Erythroblast (primary cell): ENCODE results near the gene DALRD3.

Source experiments
- DNase-seq, 2 experiments: peaks; one replicate each; lab custom pipeline; 2025; lab: John Stamatoyannopoulos, UW
- GATA1 ChIP-seq: IDR thresholded peaks from 2 replicates; pipeline ENCODE4 v1.6.1; 2011; ENCODE audit warnings: low read depth, mild to moderate bottlenecking, control low read depth, low read length, moderate library complexity
- POLR2A ChIP-seq: IDR thresholded peaks from 2 replicates; pipeline ENCODE4 v1.6.1; 2011; ENCODE audit warnings: mild to moderate bottlenecking, low read length

Gene DALRD3

GRCh38 chr3:48989796-48990635 is 28.4 kb downstream of the DALRD3 start, which contains the start of gene P4HTM:
P4HTM (plus strand) TSS chr3:48990241; CDS start chr3:48990257, 16 bp downstream.
- DNase-seq: peak; percentile 90 to 94
- TF ChIP-seq POLR2A (peak; percentile 89), GATA1 (no peak)

- DNase-seq: peak; percentile 54 to 56
- no peak for TF ChIP-seq GATA1
These were observed 29.1 kb downstream of the DALRD3 start for GRCh38 chr3:48989126-48989795.

- DNase-seq: no peak
- TF ChIP-seq POLR2A (no peak), GATA1 (no peak)
These were observed 32.5 kb downstream of the DALRD3 start for GRCh38 chr3:48985831-48986376.

- no peak for DNase-seq
- TF ChIP-seq POLR2A: no peak
- TF ChIP-seq GATA1: no peak
These were observed 33.7 kb downstream of the DALRD3 start for GRCh38 chr3:48984663-48985062.

- DNase-seq: no peak
These were observed 35.3 kb downstream of the DALRD3 start for GRCh38 chr3:48983096-48983495.

GRCh38 chr3:48982686-48983085 is 35.7 kb downstream of the DALRD3 start:
- DNase-seq: no peak
- TF ChIP-seq GATA1 (no peak), POLR2A (no peak)

More at GRCh38 chr3:48983096-48983495, 35.3 kb downstream of the DALRD3 start:
- TF ChIP-seq GATA1 (no peak), POLR2A (no peak)

- TF ChIP-seq GATA1 (no peak), POLR2A (no peak)
- DNase-seq: no peak
These were observed 36.4 kb downstream of the DALRD3 start for GRCh38 chr3:48982016-48982415.

- DNase-seq: no peak
- no peak for TF ChIP-seq POLR2A
- no peak for TF ChIP-seq GATA1
These were observed 38.1 kb downstream of the DALRD3 start for GRCh38 chr3:48980295-48980694.

- no peak for DNase-seq
- TF ChIP-seq GATA1: no peak
- TF ChIP-seq POLR2A: no peak
These were observed 38.9 kb downstream of the DALRD3 start for GRCh38 chr3:48979451-48979850.

- no peak for DNase-seq
- TF ChIP-seq GATA1 (no peak), POLR2A (no peak)
These were observed 44.1 kb downstream of the DALRD3 start for GRCh38 chr3:48974076-48974864.

- no peak for TF ChIP-seq POLR2A
- TF ChIP-seq GATA1: no peak
- DNase-seq: no peak
These were observed 47.8 kb downstream of the DALRD3 start for GRCh38 chr3:48970586-48970985.

- TF ChIP-seq GATA1 (no peak), POLR2A (no peak)
- no peak for DNase-seq
These were observed 51.5 kb downstream of the DALRD3 start for GRCh38 chr3:48966876-48967361.

GRCh38 chr3:48966367-48966766 is 52.0 kb downstream of the DALRD3 start:
- DNase-seq: no peak
- TF ChIP-seq GATA1: no peak
- no peak for TF ChIP-seq POLR2A
